Endothelial cell of umbilical vein (primary cell): ENCODE data around the gene NRARP. TPM values are rescaled to one million over a fixed set of nuclear protein-coding genes. Genes with fewer than 3 reads are reported as not detected.

Experiments used
- BruUV-seq: library from RNA; stranded (reverse); fragments of 400-500 nt; replicated peaks from 2 replicates; lab custom pipeline; 2021; lab: Mats Ljungman, UMichigan
- CTCF ChIA-PET: fragments of 300-600, 350-600 bp; sonication (Branson Sonifier 250); formaldehyde crosslinking; loops from one replicate; lab custom pipeline; 2021; ENCODE audit warnings: antibody characterized with exemption, inconsistent platforms; lab: Charles Lee
- POLR2A ChIA-PET: fragments of 300-600, 350-600 bp; sonication (Branson Sonifier 250); formaldehyde crosslinking; loops from one replicate; lab custom pipeline; 2021; ENCODE audit warnings: antibody characterized with exemption, inconsistent platforms; lab: Charles Lee
- DNase-seq: peaks from one replicate; pipeline ENCODE4 v3.0.0-alpha.2; 2011; ENCODE audit warnings: low read depth, low spot score
- FAIRE-seq: peaks from 2 replicates; lab custom pipeline; 2011; peaks lifted over from hg19 to GRCh38; lab: Jason Lieb, UNC
- H2AFZ ChIP-seq: 2 replicates; pipeline ENCODE4 v1.6.0; 2012; ENCODE audit warnings: low read depth, low read length, control low read depth, inconsistent platforms
- H3K27ac ChIP-seq: 2 replicates; pipeline ENCODE4 v1.5.1; 2011; ENCODE audit warnings: low read depth, mild to moderate bottlenecking, control low read depth, low read length, moderate library complexity; ENCODE audit not compliant: insufficient read depth
- H3K27me3 ChIP-seq, 2 experiments: 2 replicates each; pipeline versions ENCODE4 v1.6.0 to v1.6.1; 2011; ENCODE audit warnings: low read length in 2 of 2, mixed read lengths in 1 of 2; ENCODE audit not compliant: control insufficient read depth in 2 of 2, insufficient read depth in 2 of 2
- H3K36me3 ChIP-seq, 2 experiments: 2 replicates in 1 of 2; 3 replicates in 1 of 2; pipeline ENCODE4 v1.5.1; 2011; ENCODE audit warnings: low read length in 2 of 2, mild to moderate bottlenecking in 1 of 2, moderate library complexity in 1 of 2; ENCODE audit not compliant: control insufficient read depth in 2 of 2, insufficient read depth in 2 of 2; ENCODE audit errors: extremely low read depth in 1 of 2
- H3K4me1 ChIP-seq: 3 replicates; pipeline ENCODE4 v1.5.1; 2011; ENCODE audit warnings: mild to moderate bottlenecking, low read length; ENCODE audit not compliant: control insufficient read depth, insufficient read depth; ENCODE audit errors: extremely low read depth
- H3K4me2 ChIP-seq: 2 replicates; pipeline ENCODE4 v1.6.1; 2011; ENCODE audit warnings: low read length, control low read depth, mixed read lengths; ENCODE audit not compliant: insufficient read depth
- H3K4me3 ChIP-seq, 3 experiments: fragments of 200-600 bp in 1 of 3; sonication (generic), shearing (Covaris generic) in 1 of 3; replicated peaks in 1 of 3; 2 replicates each; pipeline ENCODE4 v1.5.1; 2011 to 2016; ENCODE audit warnings: control low read depth in 3 of 3, low read length in 3 of 3, mild to moderate bottlenecking in 2 of 3, inconsistent platforms in 1 of 3, low read depth in 1 of 3, moderate library complexity in 1 of 3; ENCODE audit not compliant: insufficient read depth in 1 of 3
- H3K79me2 ChIP-seq: 2 replicates; pipeline ENCODE4 v1.6.0; 2012; ENCODE audit warnings: low read length, inconsistent platforms; ENCODE audit not compliant: control insufficient read depth, insufficient read depth
- H3K9ac ChIP-seq: replicated peaks from 2 replicates; pipeline ENCODE3; 2011; ENCODE audit warnings: low read length, control low read depth; ENCODE audit not compliant: insufficient read depth; ENCODE audit errors: extremely low read depth
- H3K9me1 ChIP-seq: replicated peaks from 3 replicates; pipeline ENCODE4 v1.6.0; 2011; ENCODE audit warnings: mild to moderate bottlenecking, low read length; ENCODE audit not compliant: control insufficient read depth, insufficient read depth; ENCODE audit errors: extremely low read depth
- H3K9me3 ChIP-seq: replicated peaks from 2 replicates; pipeline ENCODE4 v1.5.1; 2012; ENCODE audit warnings: low read length, inconsistent platforms; ENCODE audit not compliant: control insufficient read depth, insufficient read depth
- H4K20me1 ChIP-seq: replicated peaks from 2 replicates; pipeline ENCODE3; 2011; ENCODE audit warnings: mild to moderate bottlenecking, low read length; ENCODE audit not compliant: control insufficient read depth, insufficient read depth; ENCODE audit errors: extremely low read depth
- EZH2 ChIP-seq: IDR thresholded peaks from 2 replicates; pipeline ENCODE4 v1.6.1; 2012; ENCODE audit warnings: borderline replicate concordance, low read depth, mild to moderate bottlenecking, moderate library complexity, low read length, inconsistent platforms; ENCODE audit not compliant: severe bottlenecking
- FOS ChIP-seq: IDR thresholded peaks from 2 replicates; pipeline ENCODE4 v1.6.1; 2011; ENCODE audit warnings: mild to moderate bottlenecking, low read length, moderate library complexity, borderline replicate concordance; ENCODE audit not compliant: insufficient read depth
- GATA2 ChIP-seq: IDR thresholded peaks from 2 replicates; pipeline ENCODE4 v1.7.0; 2011; ENCODE audit warnings: low read depth, mild to moderate bottlenecking, moderate library complexity, mixed read lengths, low read length; ENCODE audit not compliant: insufficient read length, insufficient read depth
- JUN ChIP-seq: IDR thresholded peaks from 2 replicates; pipeline ENCODE4 v1.6.1; 2011; ENCODE audit warnings: borderline replicate concordance, low read depth; ENCODE audit not compliant: insufficient read length, insufficient read depth
- MYC ChIP-seq: IDR thresholded peaks from one replicate; pipeline ENCODE4 v1.6.1; 2011; ENCODE audit warnings: mild to moderate bottlenecking, low read depth, low read length
- POLR2A ChIP-seq: IDR thresholded peaks from 2 replicates; pipeline ENCODE4 v1.6.1; 2012; ENCODE audit warnings: low read depth, mild to moderate bottlenecking, control low read depth, low read length
- POLR2AphosphoS5 ChIP-seq: IDR thresholded peaks from 2 replicates; pipeline ENCODE4 v1.6.1; 2012; ENCODE audit warnings: low read depth, mild to moderate bottlenecking, control low read depth, low read length, moderate library complexity; ENCODE audit not compliant: insufficient read depth
- dilution Hi-C: fragments of 300-500 bp; cut with MboI; formaldehyde crosslinking; loops from one replicate; pipeline ENCODE4 v1.15.0; 2019; ENCODE audit warnings: low sequenced_read_pairs; ENCODE audit not compliant: extremely low pct_ligation_motif_present
- intact Hi-C: fragments of 100-400 bp; cut with micrococcal nuclease; formaldehyde crosslinking; loops from one replicate; pipeline ENCODE4 v1.10.0; 2022
- polyA plus RNA-seq, 4 experiments: library from polyadenylated mRNA; depleted of rRNA in 3 of 4; stranded (reverse) in 3 of 4; unstranded in 1 of 4; fragments of >200 nt; gene quantifications; 2 replicates each; pipeline versions ENCODE4 v1.2.1 to v1.2.3, GENCODE V29; 2011 to 2012; ENCODE audit warnings: missing spikeins in 1 of 4
- total RNA-seq: library from RNA; stranded (reverse); gene quantifications from 2 replicates; pipeline ENCODE4 v1.2.3, GENCODE V29; 2021
- TF ChIP-seq, protein P1 (sequence below): IDR thresholded peaks from 2 replicates; pipeline ENCODE4 v1.6.1; 2011; ENCODE audit not compliant: insufficient read depth, insufficient read length
- TF ChIP-seq, protein P2 (sequence below), 2 donors: IDR thresholded peaks; 1 replicate in 1 of 2; 2 replicates in 1 of 2; pipeline ENCODE4 v1.5.1; 2011; ENCODE audit warnings: low read length in 2 of 2, mild to moderate bottlenecking in 2 of 2, moderate library complexity in 2 of 2, control low read depth in 1 of 2, inconsistent platforms in 1 of 2, low read depth in 1 of 2; ENCODE audit not compliant: insufficient read depth in 1 of 2; ENCODE audit errors: extremely low read depth in 1 of 2

NRARP gene
- total and polyA plus RNA-seq, 2 donors (not counting 3 experiments of a cell fraction or from before 2014, with no cell fraction given): 50.0 to 72.9 TPM

DNA sequence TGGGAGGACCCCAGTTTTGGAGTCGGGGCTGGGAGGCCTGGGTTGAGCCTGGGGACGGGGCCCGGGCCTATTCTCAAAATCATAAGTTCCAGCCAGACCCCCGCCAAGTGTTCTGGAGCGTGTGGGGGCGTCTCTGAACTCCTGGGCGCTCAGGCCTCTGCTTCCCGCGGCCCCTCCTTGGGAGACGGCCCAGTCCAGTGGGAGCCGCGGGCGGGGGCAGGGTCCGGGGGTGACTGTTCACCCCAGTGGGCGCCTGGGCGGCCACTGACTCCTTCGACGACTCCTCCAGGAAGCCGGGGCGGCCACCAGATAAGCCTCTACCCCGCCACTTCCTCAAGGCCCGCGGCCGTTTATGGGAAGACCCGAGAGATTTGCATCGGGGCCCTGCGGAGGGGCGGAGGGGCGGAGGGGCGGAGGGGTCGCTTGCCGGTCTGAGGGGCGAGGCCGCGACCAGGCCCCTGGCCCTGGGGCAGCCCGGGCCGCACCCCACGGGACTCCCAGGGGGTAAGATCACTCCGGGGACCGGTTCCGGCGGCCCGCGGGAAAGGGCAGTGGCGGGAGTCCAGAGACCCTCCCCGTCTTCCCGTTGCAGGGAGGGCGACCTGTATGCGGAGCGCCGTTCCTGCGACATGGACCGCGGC lies 23.9 kb downstream of the NRARP start:
- H3K27me3 ChIP-seq: no peaks in the 10 kb centered on the region
- H3K27ac ChIP-seq: peak overlapping the region; percentile 91
- peak overlapping the region; percentile 39 to 60 (median 51) for H3K4me3 ChIP-seq
- no TSS peak for BruUV-seq
- peaks cover 10 to 12% of the 10 kb centered on the region in 2 experiments for H3K36me3 ChIP-seq
- DNase-seq: no peak
- no peak overlapping the region for H2AFZ ChIP-seq
- H3K9ac ChIP-seq: peak overlapping the region; percentile 79
- ChIA-PET POLR2A (interaction anchor here (1.2 to 2.0 kb wide), 3 partner anchors 27 to 38 kb away, joined by 4 to 10 read pairs (median 8); partner anchors contain the start of gene TUBB4B), CTCF (interaction anchor here (0.9 to 2.7 kb wide), 6 partner anchors 9 to 42 kb away, joined by 3 to 23 read pairs (median 8); partner anchors contain the start of gene NRARP)
- intact Hi-C loops: no loop called here
- peaks cover 28% of the 10 kb centered on the region for H3K4me1 ChIP-seq
- peaks cover 42% of the 10 kb centered on the region for H3K79me2 ChIP-seq
- TF ChIP-seq FOS (no peak), POLR2A (no peak), JUN (no peak), MYC (no peak), EZH2 (no peak), GATA2 (no peak), POLR2AphosphoS5 (no peak)
- TF ChIP-seq, protein P1, sequence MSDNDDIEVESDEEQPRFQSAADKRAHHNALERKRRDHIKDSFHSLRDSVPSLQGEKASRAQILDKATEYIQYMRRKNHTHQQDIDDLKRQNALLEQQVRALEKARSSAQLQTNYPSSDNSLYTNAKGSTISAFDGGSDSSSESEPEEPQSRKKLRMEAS: no peak
- TF ChIP-seq, protein P2, sequence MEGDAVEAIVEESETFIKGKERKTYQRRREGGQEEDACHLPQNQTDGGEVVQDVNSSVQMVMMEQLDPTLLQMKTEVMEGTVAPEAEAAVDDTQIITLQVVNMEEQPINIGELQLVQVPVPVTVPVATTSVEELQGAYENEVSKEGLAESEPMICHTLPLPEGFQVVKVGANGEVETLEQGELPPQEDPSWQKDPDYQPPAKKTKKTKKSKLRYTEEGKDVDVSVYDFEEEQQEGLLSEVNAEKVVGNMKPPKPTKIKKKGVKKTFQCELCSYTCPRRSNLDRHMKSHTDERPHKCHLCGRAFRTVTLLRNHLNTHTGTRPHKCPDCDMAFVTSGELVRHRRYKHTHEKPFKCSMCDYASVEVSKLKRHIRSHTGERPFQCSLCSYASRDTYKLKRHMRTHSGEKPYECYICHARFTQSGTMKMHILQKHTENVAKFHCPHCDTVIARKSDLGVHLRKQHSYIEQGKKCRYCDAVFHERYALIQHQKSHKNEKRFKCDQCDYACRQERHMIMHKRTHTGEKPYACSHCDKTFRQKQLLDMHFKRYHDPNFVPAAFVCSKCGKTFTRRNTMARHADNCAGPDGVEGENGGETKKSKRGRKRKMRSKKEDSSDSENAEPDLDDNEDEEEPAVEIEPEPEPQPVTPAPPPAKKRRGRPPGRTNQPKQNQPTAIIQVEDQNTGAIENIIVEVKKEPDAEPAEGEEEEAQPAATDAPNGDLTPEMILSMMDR (IDR thresholded peaks at IDR 0.05; ENCODE audit: extremely low read depth in 1 of 2, insufficient read depth in 1 of 2, low read depth in 1 of 2, low read length in 2 of 2): no peak
- H3K4me2 ChIP-seq: peak overlapping the region; percentile 52
- no peaks in the 10 kb centered on the region for H4K20me1 ChIP-seq
- no peaks in the 10 kb centered on the region for H3K9me3 ChIP-seq
- no peaks in the 10 kb centered on the region for H3K9me1 ChIP-seq
- FAIRE-seq: no peak
- dilution Hi-C loops: no loop called here
